ENCODE results near the gene DOCK2. TPM values are rescaled to one million over a fixed set of nuclear protein-coding genes. Genes with fewer than 3 reads are reported as not detected.

The DOCK2 gene
- polyA plus RNA-seq, 1 experiment: 1.6 TPM

- TF ChIP-seq CTCF (IDR thresholded peaks at IDR 0.05; ENCODE audit: low read depth, low read length): no peak
- DNase-seq (ENCODE audit: low read depth, low spot score): no peak
- H3K4me3 ChIP-seq (ENCODE audit: low read depth, low read length): no peak overlapping the region
- ChIA-PET CTCF (interaction anchor here (0.7 kb wide), 1 partner anchor 40 kb away, joined by 4 read pairs; no protein-coding TSS in a partner anchor), POLR2A (no interaction called here)
- H3K27me3 ChIP-seq (ENCODE audit: control insufficient read depth, insufficient read depth, low read length): no peaks in the 10 kb centered on the region
- H3K27ac ChIP-seq (ENCODE audit: low read depth, low read length): no peak overlapping the region
- H3K9me3 ChIP-seq (ENCODE audit: control insufficient read depth, insufficient read depth, low read length): peaks cover 3% of the 10 kb centered on the region
Measured at GRCh38 chr5:169635936-169636335, 1.1 kb upstream of the DOCK2 start.

GRCh38 chr5:169636477-169637084 is 494 bp upstream of the DOCK2 start:
- TF ChIP-seq CTCF (IDR thresholded peaks at IDR 0.05; ENCODE audit: low read depth, low read length): no peak
- ChIA-PET CTCF (no interaction called here), POLR2A (no interaction called here)
- Histone ChIP-seq H3K9me3 (ENCODE audit: control insufficient read depth, insufficient read depth, low read length) (peaks cover 3% of the 10 kb centered on the region), H3K27ac (ENCODE audit: low read depth, low read length) (no peak overlapping the region), H3K27me3 (ENCODE audit: control insufficient read depth, insufficient read depth, low read length) (no peaks in the 10 kb centered on the region), H3K4me3 (ENCODE audit: low read depth, low read length) (peak overlapping the region; percentile 33; the same call in 1 of the 2 replicates)
- no peak for DNase-seq (ENCODE audit: low read depth, low spot score)

GRCh38 chr5:169637549-169638121 is 560 bp downstream of the DOCK2 start:
- TF ChIP-seq CTCF (IDR thresholded peaks at IDR 0.05; ENCODE audit: low read depth, low read length): no peak
- DNase-seq (ENCODE audit: low read depth, low spot score): no peak
- ChIA-PET POLR2A (no interaction called here), CTCF (interaction anchor here (0.5 to 1.0 kb wide), 3 partner anchors 54 to 462 kb away, joined by 3 to 4 read pairs (median 3); partner anchors contain the start of gene SPDL1)
- H3K4me3 ChIP-seq (ENCODE audit: low read depth, low read length): no peak overlapping the region; the same call in 1 of the 2 replicates
- H3K27me3 ChIP-seq (ENCODE audit: control insufficient read depth, insufficient read depth, low read length): no peaks in the 10 kb centered on the region
- no peak overlapping the region for H3K27ac ChIP-seq (ENCODE audit: low read depth, low read length)
- H3K9me3 ChIP-seq (ENCODE audit: control insufficient read depth, insufficient read depth, low read length): peaks cover 3% of the 10 kb centered on the region

GRCh38 chr5:169641253-169641652 is 4.2 kb downstream of the DOCK2 start:
- no peak overlapping the region for H3K27ac ChIP-seq (ENCODE audit: low read depth, low read length)
- no peaks in the 10 kb centered on the region for H3K27me3 ChIP-seq (ENCODE audit: control insufficient read depth, insufficient read depth, low read length)
- no peak for TF ChIP-seq CTCF (IDR thresholded peaks at IDR 0.05; ENCODE audit: low read depth, low read length)
- no peak overlapping the region for H3K4me3 ChIP-seq (ENCODE audit: low read depth, low read length)
- H3K9me3 ChIP-seq (ENCODE audit: control insufficient read depth, insufficient read depth, low read length): peaks cover 3% of the 10 kb centered on the region
- ChIA-PET CTCF (interaction anchor here (0.6 to 2.1 kb wide), 2 partner anchors 64 to 339 kb away, joined by 3 to 6 read pairs; partner anchors contain the start of gene INSYN2B), POLR2A (no interaction called here)
- DNase-seq (ENCODE audit: low read depth, low spot score): no peak

- ChIA-PET POLR2A (no interaction called here), CTCF (interaction anchor here (2.0 kb wide), 1 partner anchor 334 kb away, joined by 8 read pairs; the partner anchor contains the start of gene INSYN2B)
- H3K27ac ChIP-seq (ENCODE audit: low read depth, low read length): no peak overlapping the region
- H3K4me3 ChIP-seq (ENCODE audit: low read depth, low read length): no peak overlapping the region
- no peak for DNase-seq (ENCODE audit: low read depth, low spot score)
- no peak for TF ChIP-seq CTCF (IDR thresholded peaks at IDR 0.05; ENCODE audit: low read depth, low read length)
- no peaks in the 10 kb centered on the region for H3K27me3 ChIP-seq (ENCODE audit: control insufficient read depth, insufficient read depth, low read length)
- H3K9me3 ChIP-seq (ENCODE audit: control insufficient read depth, insufficient read depth, low read length): no peaks in the 10 kb centered on the region
Measured at GRCh38 chr5:169646856-169647255, 9.8 kb downstream of the DOCK2 start.

Data from AG04450 (cell line).